Brain microvascular endothelial cell (primary cell): ENCODE measurements around the gene ITGBL1.
A peak's percentile ranks its signal among the peaks of the same experiment; 100 is the strongest.

Source experiments
- DNase-seq: peaks from one replicate; pipeline ENCODE4 v3.0.0-alpha.2; 2020
- H3K27ac ChIP-seq: fragments of 250-450 bp; sonication (Bioruptor Pico); 2 replicates; pipeline ENCODE4 v1.5.1; 2020; ENCODE audit warnings: mild to moderate bottlenecking, moderate library complexity
- H3K27me3 ChIP-seq: fragments of 250-450 bp; sonication (Bioruptor Pico); replicated peaks from 2 replicates; pipeline ENCODE4 v1.5.1; 2020; ENCODE audit warnings: mild to moderate bottlenecking
- H3K36me3 ChIP-seq: fragments of 250-450 bp; sonication (Bioruptor Pico); replicated peaks from 2 replicates; pipeline ENCODE4 v1.5.1; 2020; ENCODE audit warnings: mild to moderate bottlenecking
- H3K4me3 ChIP-seq: 2 replicates; pipeline ENCODE4 v1.5.1; 2011; ENCODE audit warnings: low read depth, mild to moderate bottlenecking, control low read depth, low read length, moderate library complexity
- in situ Hi-C: cut with HindIII; loops from 2 replicates; pipeline ENCODE4 v1.10.0; 2017; ENCODE audit warnings: low sequenced_read_pairs, low pct_ligation_motif_present
- TF ChIP-seq, protein P1 (sequence below): IDR thresholded peaks from 2 replicates; pipeline ENCODE4 v1.5.1; 2011; ENCODE audit warnings: low read depth, mild to moderate bottlenecking, moderate library complexity, low read length, control low read depth, inconsistent platforms; ENCODE audit errors: missing control alignments

The ITGBL1 gene

DNA sequence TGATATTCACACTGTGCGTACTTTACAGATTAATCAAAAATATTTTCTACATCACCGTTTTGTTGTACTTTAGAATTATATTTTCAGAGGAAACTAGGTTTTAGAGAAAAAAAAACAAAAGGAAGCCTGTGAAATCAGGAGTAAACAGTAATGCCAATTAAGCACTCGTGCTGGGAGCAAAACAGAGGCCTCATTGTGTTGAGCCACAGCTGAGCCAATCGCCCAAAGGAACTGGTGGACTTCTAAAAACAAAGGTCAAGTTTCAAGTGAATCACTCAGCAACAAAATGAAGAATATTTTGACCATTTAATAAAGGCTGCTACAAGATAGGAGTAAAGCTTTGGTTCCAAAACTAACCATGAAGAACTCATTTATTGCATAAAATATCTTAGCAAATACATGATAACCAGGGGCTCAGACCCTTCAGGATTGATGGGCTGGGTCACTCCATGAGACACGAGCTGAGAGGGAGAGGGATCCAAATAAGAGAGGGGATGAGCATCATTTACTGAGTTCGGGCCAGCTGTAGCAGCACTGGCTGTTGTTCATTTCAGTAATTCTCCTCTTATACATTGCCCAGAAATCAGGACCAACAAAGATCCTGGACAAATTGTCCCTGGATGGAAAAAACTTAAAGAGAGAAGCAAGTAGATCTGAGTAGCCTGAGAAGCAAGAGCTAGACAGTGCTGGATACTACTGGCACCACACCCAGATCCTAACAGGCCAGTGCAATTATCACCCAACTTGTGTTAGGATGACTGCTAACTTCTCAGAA lies 27.9 kb upstream of the ITGBL1 start:
- Histone ChIP-seq H3K36me3 (no peaks in the 10 kb centered on the region), H3K27ac (no peak overlapping the region), H3K27me3 (no peaks in the 10 kb centered on the region), H3K4me3 (no peak overlapping the region)
- TF ChIP-seq, protein P1, sequence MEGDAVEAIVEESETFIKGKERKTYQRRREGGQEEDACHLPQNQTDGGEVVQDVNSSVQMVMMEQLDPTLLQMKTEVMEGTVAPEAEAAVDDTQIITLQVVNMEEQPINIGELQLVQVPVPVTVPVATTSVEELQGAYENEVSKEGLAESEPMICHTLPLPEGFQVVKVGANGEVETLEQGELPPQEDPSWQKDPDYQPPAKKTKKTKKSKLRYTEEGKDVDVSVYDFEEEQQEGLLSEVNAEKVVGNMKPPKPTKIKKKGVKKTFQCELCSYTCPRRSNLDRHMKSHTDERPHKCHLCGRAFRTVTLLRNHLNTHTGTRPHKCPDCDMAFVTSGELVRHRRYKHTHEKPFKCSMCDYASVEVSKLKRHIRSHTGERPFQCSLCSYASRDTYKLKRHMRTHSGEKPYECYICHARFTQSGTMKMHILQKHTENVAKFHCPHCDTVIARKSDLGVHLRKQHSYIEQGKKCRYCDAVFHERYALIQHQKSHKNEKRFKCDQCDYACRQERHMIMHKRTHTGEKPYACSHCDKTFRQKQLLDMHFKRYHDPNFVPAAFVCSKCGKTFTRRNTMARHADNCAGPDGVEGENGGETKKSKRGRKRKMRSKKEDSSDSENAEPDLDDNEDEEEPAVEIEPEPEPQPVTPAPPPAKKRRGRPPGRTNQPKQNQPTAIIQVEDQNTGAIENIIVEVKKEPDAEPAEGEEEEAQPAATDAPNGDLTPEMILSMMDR: no peak
- in situ Hi-C loops: no loop called here
- DNase-seq: no peak

DNA sequence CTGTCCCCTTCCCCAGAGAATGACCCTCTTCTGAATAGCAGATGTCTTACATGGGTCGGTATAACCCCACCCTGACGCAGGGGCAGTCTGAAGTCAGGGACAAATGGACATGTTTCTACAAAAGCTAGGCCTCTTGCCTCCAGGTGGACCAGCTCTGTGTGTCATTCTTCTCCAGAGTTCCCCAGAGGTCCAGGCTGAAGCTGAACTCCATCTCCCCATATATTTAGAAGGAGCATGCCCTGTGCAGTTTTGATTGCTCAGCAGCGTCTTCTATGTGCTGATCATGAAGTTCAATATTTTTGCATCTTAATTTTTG lies 27.4 kb upstream of the ITGBL1 start:
- H3K27me3 ChIP-seq: no peaks in the 10 kb centered on the region
- H3K4me3 ChIP-seq: no peak overlapping the region
- TF ChIP-seq, protein P1: no peak
- H3K27ac ChIP-seq: no peak overlapping the region
- H3K36me3 ChIP-seq: no peaks in the 10 kb centered on the region
- no peak for DNase-seq
- in situ Hi-C loops: no loop called here

DNA sequence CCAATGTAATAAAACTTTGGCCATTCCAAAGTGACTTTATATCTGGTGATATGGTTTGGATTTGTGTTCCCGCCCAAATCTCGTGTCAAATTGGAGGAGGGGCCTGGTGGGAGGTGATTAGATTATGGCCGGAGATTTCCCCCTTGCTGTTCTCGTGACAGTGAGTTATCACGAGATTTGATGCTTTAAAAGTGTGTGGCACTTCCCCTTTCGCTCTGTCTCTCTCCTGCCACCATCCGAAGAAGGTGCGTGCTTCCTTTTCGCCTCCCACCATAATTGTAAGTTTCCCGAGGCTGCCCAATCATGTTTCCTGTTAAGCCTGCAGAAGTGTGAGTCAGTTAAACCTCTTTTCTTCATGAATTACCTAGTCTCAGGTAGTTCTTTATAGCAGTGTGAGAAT lies 26.9 kb upstream of the ITGBL1 start:
- TF ChIP-seq, protein P1: no peak
- in situ Hi-C loops: no loop called here
- no peaks in the 10 kb centered on the region for H3K36me3 ChIP-seq
- H3K27ac ChIP-seq: no peak overlapping the region
- no peaks in the 10 kb centered on the region for H3K27me3 ChIP-seq
- no peak for DNase-seq
- no peak overlapping the region for H3K4me3 ChIP-seq

DNA sequence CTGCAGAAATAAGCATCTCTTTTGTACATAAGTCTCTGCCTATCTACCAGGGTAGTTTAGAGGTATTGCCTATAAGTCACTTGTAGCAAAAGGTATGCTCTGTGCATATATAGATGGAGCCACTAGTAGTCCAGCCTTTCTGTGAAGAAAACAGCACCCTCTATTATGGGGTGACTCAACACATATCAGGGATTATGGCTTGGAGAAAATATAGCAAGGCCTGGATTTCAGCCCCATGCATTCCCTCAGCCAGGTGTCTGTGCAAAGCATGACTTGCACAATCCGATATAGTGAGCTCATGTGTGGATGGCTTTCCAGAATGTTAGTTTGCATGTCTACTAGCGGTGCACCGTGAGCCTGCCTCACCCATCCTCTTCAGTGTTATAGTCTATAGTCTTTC lies 22.7 kb upstream of the ITGBL1 start:
- TF ChIP-seq, protein P1: no peak
- Histone ChIP-seq H3K4me3 (no peak overlapping the region), H3K27ac (no peak overlapping the region), H3K27me3 (no peaks in the 10 kb centered on the region), H3K36me3 (no peaks in the 10 kb centered on the region)
- in situ Hi-C loops: no loop called here
- no peak for DNase-seq

DNA sequence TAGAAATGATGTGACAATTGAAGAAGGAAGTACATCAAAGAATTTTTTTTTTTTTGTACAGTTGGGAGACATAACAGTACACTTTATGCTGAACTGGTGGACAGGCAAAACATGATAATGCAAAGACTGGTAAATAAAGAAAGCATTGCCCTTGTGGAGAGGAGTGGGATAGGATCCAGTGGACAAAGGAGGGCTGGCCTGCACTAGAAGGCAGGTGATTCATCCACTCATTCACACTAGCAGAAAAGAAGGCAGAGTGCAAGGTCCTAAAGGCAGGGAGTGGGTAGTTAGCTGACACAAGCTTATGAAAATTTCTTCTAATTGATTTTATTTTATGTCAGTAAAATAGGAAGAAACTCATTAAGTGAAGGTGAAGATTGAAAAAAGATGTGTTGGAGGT lies 18.6 kb upstream of the ITGBL1 start:
- in situ Hi-C loops: no loop called here
- Histone ChIP-seq H3K4me3 (no peak overlapping the region), H3K36me3 (no peaks in the 10 kb centered on the region), H3K27ac (no peak overlapping the region), H3K27me3 (no peaks in the 10 kb centered on the region)
- DNase-seq: no peak
- TF ChIP-seq, protein P1: peak; percentile 2

DNA sequence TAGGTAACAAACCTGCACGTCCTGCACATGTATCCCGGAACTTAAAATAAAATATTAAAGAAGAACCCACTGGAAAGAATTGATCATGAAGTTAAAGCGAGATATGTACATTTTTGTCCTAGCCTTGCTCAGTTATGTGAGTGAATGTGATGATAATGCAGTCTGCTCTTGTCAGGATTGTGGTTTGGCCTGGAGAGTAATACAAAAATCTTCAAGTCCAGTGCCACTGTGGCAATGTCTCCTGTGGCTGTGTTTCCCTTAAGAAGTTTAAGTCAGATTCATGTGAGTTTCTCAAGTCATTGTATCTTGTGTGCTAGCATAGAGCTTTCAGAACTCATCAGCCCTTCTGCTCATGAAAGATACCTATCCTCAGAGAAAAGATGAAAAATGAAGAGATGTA lies 18.0 kb upstream of the ITGBL1 start:
- Histone ChIP-seq H3K27ac (no peak overlapping the region), H3K4me3 (no peak overlapping the region), H3K27me3 (no peaks in the 10 kb centered on the region), H3K36me3 (no peaks in the 10 kb centered on the region)
- DNase-seq: no peak
- in situ Hi-C loops: no loop called here
- TF ChIP-seq, protein P1: no peak
